Prostate gland (tissue), 2 donors: ENCODE measurements around the gene ITGAX. TPM values are rescaled to one million over a fixed set of nuclear protein-coding genes. Genes with fewer than 3 reads are reported as not detected.

ENCODE experiments used
- DNase-seq: peaks from one replicate; pipeline ENCODE4 v3.0.0-alpha.2; 2019; ENCODE audit warnings: low spot score
- H3K27ac ChIP-seq, 2 donors: fragments of 200-600 bp; sonication (generic); 2 replicates each; pipeline ENCODE4 v1.5.1; 2017 to 2019
- H3K27me3 ChIP-seq: fragments of 200-600 bp; sonication (generic); replicated peaks from 2 replicates; pipeline ENCODE4 v1.5.1; 2019; ENCODE audit not compliant: insufficient read depth
- H3K36me3 ChIP-seq, 2 donors: fragments of 200-600 bp; sonication (generic); 1 replicate in 1 of 2; 2 replicates in 1 of 2; pipeline versions ENCODE4 v1.5.1 to v1.8.1; 2017 to 2019
- H3K4me1 ChIP-seq: fragments of 200-600 bp; sonication (generic); replicated peaks from 2 replicates; pipeline ENCODE4 v1.5.1; 2019
- H3K4me3 ChIP-seq, 2 donors: fragments of 200-600 bp; sonication (generic); 2 replicates each; pipeline ENCODE4 v1.5.1; 2017 to 2019
- H3K9me3 ChIP-seq: fragments of 200-600 bp; sonication (generic); 2 replicates; pipeline ENCODE4 v1.5.1; 2017
- POLR2A ChIP-seq: fragments of 450-650 bp; IDR thresholded peaks from one replicate; pipeline ENCODE4 v1.6.1; 2016; ENCODE audit warnings: antibody characterized with exemption, mild to moderate bottlenecking
- POLR2AphosphoS5 ChIP-seq: sonication (generic); formaldehyde crosslinking; IDR thresholded peaks from one replicate; pipeline ENCODE4 v1.6.1; 2017; ENCODE audit warnings: antibody characterized with exemption
- WGBS: methylation state at CpG from one replicate; pipeline ENCODE4 v1.1.5; 2018; 5-methylcytosine and 5-hydroxymethylcytosine counted together
- intact Hi-C: fragments of 100-400 bp; cut with DNase I; formaldehyde crosslinking; loops from one replicate; pipeline ENCODE4 v1.14.2; 2022
- total RNA-seq, 2 donors: library from RNA; depleted of rRNA; stranded (reverse); fragments of >200 nt; gene quantifications; one replicate each; pipeline ENCODE4 v1.1.0, GENCODE V29; 2016
- TF ChIP-seq, protein P1 (sequence below), 4 experiments: fragments of 200-600 bp in 2 of 4; fragments of 450-650 bp in 2 of 4; sonication (generic) in 2 of 4; IDR thresholded peaks; 1 replicate in 3 of 4; 2 replicates in 1 of 4; pipeline ENCODE4 v1.5.1; 2016 to 2019; ENCODE audit warnings: antibody characterized with exemption in 4 of 4, mild to moderate bottlenecking in 2 of 4, moderate library complexity in 2 of 4

ITGAX gene
- total RNA-seq, 2 donors from 2014 or later, result 2.0 to 3.7 TPM

DNA sequence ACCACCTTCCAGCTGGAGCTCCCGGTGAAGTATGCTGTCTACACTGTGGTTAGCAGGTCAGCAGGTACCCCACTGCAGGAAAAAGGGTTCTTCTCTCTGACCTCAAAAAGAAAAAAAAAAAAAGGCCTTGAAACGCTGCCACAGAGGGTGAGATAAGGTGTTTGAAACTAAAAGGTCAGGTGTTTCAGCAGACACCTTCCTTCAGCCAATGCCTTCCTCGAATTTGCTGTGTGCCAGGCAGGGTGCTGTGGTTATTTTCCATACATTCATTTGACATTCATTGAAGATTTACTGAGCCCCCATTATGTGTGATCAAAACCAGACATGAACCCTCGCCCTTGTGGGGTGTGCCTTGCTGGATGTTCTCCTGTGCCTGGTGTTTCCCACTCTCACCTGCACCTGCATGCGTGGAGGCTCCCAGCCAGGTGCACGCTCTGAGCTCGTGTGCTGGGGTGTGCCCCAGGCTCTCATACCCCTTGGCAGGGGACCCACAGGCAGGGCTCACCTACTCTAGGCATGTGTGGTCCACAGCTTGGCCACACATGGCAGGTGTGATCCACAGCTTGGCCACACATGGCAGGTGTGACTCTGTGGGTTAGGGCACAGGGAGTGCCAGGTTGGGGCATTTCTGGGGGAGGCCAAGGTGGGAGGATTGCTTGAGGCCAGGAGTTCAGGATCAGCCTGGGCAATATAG lies 22.4 kb downstream of the ITGAX start:
- no peaks in the 10 kb centered on the region for H3K27me3 ChIP-seq
- intact Hi-C loops, result no loop called here
- DNase-seq, result no peak
- H3K27ac ChIP-seq, result no peak overlapping the region
- no peaks in the 10 kb centered on the region for H3K9me3 ChIP-seq
- no peaks in the 10 kb centered on the region for H3K36me3 ChIP-seq
- no peak overlapping the region for H3K4me3 ChIP-seq
- TF ChIP-seq POLR2AphosphoS5 (no peak), POLR2A (no peak)
- TF ChIP-seq, protein P1, sequence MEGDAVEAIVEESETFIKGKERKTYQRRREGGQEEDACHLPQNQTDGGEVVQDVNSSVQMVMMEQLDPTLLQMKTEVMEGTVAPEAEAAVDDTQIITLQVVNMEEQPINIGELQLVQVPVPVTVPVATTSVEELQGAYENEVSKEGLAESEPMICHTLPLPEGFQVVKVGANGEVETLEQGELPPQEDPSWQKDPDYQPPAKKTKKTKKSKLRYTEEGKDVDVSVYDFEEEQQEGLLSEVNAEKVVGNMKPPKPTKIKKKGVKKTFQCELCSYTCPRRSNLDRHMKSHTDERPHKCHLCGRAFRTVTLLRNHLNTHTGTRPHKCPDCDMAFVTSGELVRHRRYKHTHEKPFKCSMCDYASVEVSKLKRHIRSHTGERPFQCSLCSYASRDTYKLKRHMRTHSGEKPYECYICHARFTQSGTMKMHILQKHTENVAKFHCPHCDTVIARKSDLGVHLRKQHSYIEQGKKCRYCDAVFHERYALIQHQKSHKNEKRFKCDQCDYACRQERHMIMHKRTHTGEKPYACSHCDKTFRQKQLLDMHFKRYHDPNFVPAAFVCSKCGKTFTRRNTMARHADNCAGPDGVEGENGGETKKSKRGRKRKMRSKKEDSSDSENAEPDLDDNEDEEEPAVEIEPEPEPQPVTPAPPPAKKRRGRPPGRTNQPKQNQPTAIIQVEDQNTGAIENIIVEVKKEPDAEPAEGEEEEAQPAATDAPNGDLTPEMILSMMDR (IDR thresholded peaks at IDR 0.05), result no peak
- 62% methylated on average over 7 of the region's 7 CpGs for WGBS
- no peaks in the 10 kb centered on the region for H3K4me1 ChIP-seq

DNA sequence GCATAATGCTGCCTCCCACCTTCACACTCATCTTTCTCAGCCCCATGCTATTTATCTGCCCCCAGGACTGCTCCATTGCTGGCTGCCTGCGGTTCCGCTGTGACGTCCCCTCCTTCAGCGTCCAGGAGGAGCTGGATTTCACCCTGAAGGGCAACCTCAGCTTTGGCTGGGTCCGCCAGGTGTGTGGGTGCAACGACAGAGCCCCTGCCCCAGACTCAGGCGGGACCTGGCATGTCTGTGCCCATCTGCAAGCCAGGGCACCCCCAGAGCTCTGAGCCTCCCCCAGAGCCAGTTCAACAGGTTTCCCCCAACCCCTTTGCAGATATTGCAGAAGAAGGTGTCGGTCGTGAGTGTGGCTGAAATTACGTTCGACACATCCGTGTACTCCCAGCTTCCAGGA lies 25.2 kb downstream of the ITGAX start:
- 64% methylated on average over 12 of the region's 12 CpGs for WGBS
- no peaks in the 10 kb centered on the region for H3K27me3 ChIP-seq
- intact Hi-C loops, result no loop called here

DNA sequence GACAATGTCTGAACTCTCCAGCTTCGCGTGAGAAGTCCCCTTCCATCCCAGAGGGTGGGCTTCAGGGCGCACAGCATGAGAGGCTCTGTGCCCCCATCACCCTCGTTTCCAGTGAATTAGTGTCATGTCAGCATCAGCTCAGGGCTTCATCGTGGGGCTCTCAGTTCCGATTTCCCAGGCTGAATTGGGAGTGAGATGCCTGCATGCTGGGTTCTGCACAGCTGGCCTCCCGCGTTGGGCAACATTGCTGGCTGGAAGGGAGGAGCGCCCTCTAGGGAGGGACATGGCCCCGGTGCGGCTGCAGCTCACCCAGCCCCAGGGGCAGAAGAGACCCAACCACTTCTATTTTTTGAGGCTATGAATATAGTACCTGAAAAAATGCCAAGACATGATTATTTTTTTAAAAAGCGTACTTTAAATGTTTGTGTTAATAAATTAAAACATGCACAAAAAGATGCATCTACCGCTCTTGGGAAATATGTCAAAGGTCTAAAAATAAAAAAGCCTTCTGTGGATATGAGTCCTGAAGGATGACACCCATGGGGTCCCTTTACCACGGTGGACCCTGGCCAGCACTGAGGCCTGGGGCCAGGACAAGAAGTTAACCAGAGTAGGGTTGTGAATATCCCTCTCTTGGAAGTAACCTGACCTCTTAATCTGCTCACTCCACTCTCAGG lies 27.6 kb downstream of the ITGAX start:
- Histone ChIP-seq H3K4me3 (no peak overlapping the region), H3K4me1 (no peaks in the 10 kb centered on the region), H3K27me3 (no peaks in the 10 kb centered on the region), H3K9me3 (no peaks in the 10 kb centered on the region), H3K27ac (no peak overlapping the region), H3K36me3 (no peaks in the 10 kb centered on the region)
- TF ChIP-seq POLR2AphosphoS5 (no peak), POLR2A (no peak)
- TF ChIP-seq, protein P1 (IDR thresholded peaks at IDR 0.05), result peak in 2 of 4 experiments; percentile 22 to 52
- intact Hi-C loops, result no loop called here
- DNase-seq, result peak; percentile 16
- WGBS, result 21% methylated on average over 14 of the region's 14 CpGs

More for the DNA sequence above, 25.2 kb downstream of the ITGAX start:
- Histone ChIP-seq H3K27ac (no peak overlapping the region), H3K4me3 (no peak overlapping the region), H3K9me3 (no peaks in the 10 kb centered on the region), H3K36me3 (no peaks in the 10 kb centered on the region), H3K4me1 (no peaks in the 10 kb centered on the region)
- no peak for DNase-seq
- TF ChIP-seq POLR2A (no peak), POLR2AphosphoS5 (no peak)

DNA sequence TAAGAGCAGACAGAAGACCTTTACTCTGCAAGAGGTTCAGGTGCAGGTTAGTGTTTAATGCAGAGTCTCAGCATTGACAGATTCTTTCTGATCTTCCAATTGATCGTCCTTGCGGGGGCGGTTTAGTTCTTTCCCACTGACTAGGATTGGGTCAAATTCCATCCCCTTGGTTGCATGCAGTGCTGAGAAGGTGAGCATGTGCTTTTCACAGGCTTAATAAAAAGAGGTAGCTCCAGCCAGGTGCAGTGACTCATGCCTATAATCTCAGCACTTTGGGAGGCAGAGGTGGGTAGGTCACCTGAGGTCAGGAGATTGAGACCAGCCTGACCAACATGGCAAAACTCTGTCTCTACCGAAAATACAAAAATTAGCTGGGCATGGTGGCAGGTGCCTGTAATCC lies 30.7 kb downstream of the ITGAX start:
- peaks cover 2% of the 10 kb centered on the region for H3K27me3 ChIP-seq
- no peak for DNase-seq
- H3K9me3 ChIP-seq, result no peaks in the 10 kb centered on the region
- 65% methylated on average over 4 of the region's 4 CpGs for WGBS
- H3K36me3 ChIP-seq, result no peaks in the 10 kb centered on the region
- H3K4me1 ChIP-seq, result no peaks in the 10 kb centered on the region
- intact Hi-C loops, result no loop called here
- no peak overlapping the region for H3K27ac ChIP-seq
- TF ChIP-seq POLR2A (no peak), POLR2AphosphoS5 (no peak)
- TF ChIP-seq, protein P1 (IDR thresholded peaks at IDR 0.05), result no peak
- H3K4me3 ChIP-seq, result no peak overlapping the region

DNA sequence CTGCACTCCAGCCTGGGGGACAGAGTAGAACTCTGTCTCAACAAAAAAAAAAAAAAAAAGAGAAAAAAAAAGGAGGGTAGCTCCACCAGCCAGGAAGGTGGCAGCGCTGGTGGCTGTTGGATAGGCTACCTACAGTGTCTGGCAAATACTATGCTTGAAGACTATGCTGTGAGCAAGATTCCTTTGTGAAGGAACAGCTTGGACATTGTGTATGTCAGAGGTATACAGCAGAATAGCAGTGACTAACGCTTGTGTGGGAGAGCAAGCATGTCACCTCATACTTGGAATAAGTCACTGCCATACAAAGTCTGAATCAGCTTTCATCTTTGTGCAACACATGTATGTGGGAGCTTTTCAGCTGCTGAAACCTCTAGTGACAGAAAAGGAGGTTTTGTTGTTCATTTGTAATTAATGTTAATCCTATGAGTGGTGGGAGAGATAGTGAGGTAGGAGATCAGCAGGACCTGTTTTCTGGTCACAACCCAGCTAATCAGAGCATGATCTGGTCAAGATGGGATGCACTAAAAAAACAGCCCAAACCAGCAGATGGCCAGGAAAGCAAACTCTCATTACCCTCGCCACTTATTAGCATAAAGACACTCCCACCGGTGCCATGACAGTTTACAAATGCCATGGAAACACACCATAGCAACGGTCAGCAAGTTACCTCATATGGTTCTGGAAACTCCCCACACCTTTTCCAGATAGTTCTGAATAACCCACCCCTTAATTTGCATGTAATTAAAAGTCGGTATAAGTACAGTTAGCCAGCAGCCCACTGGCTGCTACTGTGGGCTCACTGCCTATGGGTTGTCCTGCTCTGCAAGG lies 31.4 kb downstream of the ITGAX start:
- peaks cover 2% of the 10 kb centered on the region for H3K27me3 ChIP-seq
- intact Hi-C loops, result no loop called here
- H3K9me3 ChIP-seq, result no peaks in the 10 kb centered on the region
- 41% methylated on average over 6 of the region's 6 CpGs for WGBS
- no peak overlapping the region for H3K4me3 ChIP-seq
- no peak for TF ChIP-seq POLR2AphosphoS5
- TF ChIP-seq, protein P1 (IDR thresholded peaks at IDR 0.05), result no peak
- TF ChIP-seq POLR2A, result no peak
- H3K27ac ChIP-seq, result no peak overlapping the region
- H3K36me3 ChIP-seq, result no peaks in the 10 kb centered on the region
- no peak for DNase-seq
- H3K4me1 ChIP-seq, result no peaks in the 10 kb centered on the region
